HL-60 (cell line): Measurements from ENCODE around the gene ANGPTL8.

Experiments
- DNase-seq, 2 experiments: peaks; one replicate each; pipeline ENCODE4 v3.0.0-alpha.2; 2010 to 2020; ENCODE audit warnings: low read depth in 1 of 2, low spot score in 1 of 2
- H3K27ac ChIP-seq: fragments of 250-450 bp; sonication (Bioruptor Pico); replicated peaks from 2 replicates; pipeline ENCODE4 v1.5.1; 2020; ENCODE audit warnings: mild to moderate bottlenecking, moderate library complexity
- H3K27me3 ChIP-seq: fragments of 250-450 bp; sonication (Bioruptor Pico); 2 replicates; pipeline ENCODE4 v1.5.1; 2021; ENCODE audit warnings: mild to moderate bottlenecking, moderate library complexity; ENCODE audit not compliant: insufficient read depth, poor library complexity, severe bottlenecking
- H3K4me3 ChIP-seq: replicated peaks from 2 replicates; pipeline ENCODE4 v1.5.1; 2011; ENCODE audit warnings: mild to moderate bottlenecking, control low read depth, low read length; ENCODE audit not compliant: insufficient read depth
- GABPA ChIP-seq: IDR thresholded peaks from 2 replicates; pipeline ENCODE4 v1.6.1; 2012; ENCODE audit warnings: low read depth
- POLR2AphosphoS5 ChIP-seq: IDR thresholded peaks from 2 replicates; pipeline ENCODE4 v1.6.1; 2012; ENCODE audit warnings: low read depth
- SPI1 ChIP-seq: IDR thresholded peaks from 2 replicates; pipeline ENCODE4 v1.6.1; 2012; ENCODE audit warnings: low read depth, mild to moderate bottlenecking, borderline replicate concordance
- TF ChIP-seq, protein P1 (sequence below): IDR thresholded peaks from 2 replicates; pipeline ENCODE4 v1.6.1; 2012; ENCODE audit warnings: low read depth; ENCODE audit not compliant: insufficient replicate concordance
- TF ChIP-seq, protein P2 (sequence below): IDR thresholded peaks from one replicate; pipeline ENCODE4 v1.5.1; 2011; ENCODE audit warnings: low read length, control low read depth, inconsistent platforms; ENCODE audit not compliant: insufficient read depth

The ANGPTL8 gene

DNA sequence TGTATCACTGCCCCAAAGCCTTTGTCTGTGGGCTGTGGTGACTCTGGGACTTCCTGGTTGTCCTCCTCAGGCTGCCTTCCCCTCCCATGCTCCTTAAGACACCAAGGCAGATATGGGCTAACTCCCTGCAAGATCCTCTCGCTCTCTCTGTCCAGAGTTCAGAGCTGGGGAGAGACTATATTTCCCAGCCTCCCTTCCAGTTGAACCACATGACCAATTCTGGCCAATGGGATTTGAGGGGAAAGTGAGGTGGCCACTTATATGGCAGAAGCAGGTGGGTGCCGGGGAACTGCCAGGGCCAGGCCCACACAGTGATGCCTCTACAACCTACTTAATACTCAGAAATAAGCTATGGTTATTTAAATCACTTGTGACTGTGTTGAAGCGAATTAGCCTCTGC, 16.2 kb upstream of the ANGPTL8 start:
- Histone ChIP-seq H3K27me3 (no peaks in the 10 kb centered on the region), H3K27ac (no peak overlapping the region), H3K4me3 (no peak overlapping the region)
- no peak for TF ChIP-seq GABPA
- TF ChIP-seq SPI1 = no peak
- TF ChIP-seq, protein P1, sequence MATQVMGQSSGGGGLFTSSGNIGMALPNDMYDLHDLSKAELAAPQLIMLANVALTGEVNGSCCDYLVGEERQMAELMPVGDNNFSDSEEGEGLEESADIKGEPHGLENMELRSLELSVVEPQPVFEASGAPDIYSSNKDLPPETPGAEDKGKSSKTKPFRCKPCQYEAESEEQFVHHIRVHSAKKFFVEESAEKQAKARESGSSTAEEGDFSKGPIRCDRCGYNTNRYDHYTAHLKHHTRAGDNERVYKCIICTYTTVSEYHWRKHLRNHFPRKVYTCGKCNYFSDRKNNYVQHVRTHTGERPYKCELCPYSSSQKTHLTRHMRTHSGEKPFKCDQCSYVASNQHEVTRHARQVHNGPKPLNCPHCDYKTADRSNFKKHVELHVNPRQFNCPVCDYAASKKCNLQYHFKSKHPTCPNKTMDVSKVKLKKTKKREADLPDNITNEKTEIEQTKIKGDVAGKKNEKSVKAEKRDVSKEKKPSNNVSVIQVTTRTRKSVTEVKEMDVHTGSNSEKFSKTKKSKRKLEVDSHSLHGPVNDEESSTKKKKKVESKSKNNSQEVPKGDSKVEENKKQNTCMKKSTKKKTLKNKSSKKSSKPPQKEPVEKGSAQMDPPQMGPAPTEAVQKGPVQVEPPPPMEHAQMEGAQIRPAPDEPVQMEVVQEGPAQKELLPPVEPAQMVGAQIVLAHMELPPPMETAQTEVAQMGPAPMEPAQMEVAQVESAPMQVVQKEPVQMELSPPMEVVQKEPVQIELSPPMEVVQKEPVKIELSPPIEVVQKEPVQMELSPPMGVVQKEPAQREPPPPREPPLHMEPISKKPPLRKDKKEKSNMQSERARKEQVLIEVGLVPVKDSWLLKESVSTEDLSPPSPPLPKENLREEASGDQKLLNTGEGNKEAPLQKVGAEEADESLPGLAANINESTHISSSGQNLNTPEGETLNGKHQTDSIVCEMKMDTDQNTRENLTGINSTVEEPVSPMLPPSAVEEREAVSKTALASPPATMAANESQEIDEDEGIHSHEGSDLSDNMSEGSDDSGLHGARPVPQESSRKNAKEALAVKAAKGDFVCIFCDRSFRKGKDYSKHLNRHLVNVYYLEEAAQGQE = no peak
- TF ChIP-seq, protein P2, sequence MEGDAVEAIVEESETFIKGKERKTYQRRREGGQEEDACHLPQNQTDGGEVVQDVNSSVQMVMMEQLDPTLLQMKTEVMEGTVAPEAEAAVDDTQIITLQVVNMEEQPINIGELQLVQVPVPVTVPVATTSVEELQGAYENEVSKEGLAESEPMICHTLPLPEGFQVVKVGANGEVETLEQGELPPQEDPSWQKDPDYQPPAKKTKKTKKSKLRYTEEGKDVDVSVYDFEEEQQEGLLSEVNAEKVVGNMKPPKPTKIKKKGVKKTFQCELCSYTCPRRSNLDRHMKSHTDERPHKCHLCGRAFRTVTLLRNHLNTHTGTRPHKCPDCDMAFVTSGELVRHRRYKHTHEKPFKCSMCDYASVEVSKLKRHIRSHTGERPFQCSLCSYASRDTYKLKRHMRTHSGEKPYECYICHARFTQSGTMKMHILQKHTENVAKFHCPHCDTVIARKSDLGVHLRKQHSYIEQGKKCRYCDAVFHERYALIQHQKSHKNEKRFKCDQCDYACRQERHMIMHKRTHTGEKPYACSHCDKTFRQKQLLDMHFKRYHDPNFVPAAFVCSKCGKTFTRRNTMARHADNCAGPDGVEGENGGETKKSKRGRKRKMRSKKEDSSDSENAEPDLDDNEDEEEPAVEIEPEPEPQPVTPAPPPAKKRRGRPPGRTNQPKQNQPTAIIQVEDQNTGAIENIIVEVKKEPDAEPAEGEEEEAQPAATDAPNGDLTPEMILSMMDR = no peak
- no peak for TF ChIP-seq POLR2AphosphoS5
- no peak for DNase-seq

DNA sequence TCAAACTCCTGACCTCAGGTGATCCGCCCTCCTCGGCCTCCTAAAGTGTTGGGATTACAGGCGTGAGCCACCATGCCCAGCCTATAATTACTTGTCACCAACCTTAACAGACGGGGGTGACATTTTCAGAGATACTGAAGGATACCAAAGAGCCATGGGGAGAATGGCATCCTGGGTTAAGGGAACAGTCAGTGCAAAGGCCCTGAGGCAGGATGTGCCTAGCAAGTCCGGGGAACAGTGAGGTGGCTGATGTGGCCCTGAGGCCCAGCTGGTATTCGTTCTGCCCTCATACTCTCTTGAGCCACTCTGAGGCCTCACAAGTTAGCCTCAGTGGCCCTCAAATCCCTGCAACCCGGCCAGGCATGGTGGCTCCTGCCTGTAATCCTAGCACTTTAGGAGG, 15.0 kb upstream of the ANGPTL8 start:
- TF ChIP-seq SPI1 (no peak), GABPA (no peak), POLR2AphosphoS5 (no peak)
- TF ChIP-seq, protein P1 = no peak
- TF ChIP-seq, protein P2 = no peak
- H3K4me3 ChIP-seq = no peak overlapping the region
- H3K27me3 ChIP-seq = no peaks in the 10 kb centered on the region
- no peak overlapping the region for H3K27ac ChIP-seq
- DNase-seq = no peak

DNA sequence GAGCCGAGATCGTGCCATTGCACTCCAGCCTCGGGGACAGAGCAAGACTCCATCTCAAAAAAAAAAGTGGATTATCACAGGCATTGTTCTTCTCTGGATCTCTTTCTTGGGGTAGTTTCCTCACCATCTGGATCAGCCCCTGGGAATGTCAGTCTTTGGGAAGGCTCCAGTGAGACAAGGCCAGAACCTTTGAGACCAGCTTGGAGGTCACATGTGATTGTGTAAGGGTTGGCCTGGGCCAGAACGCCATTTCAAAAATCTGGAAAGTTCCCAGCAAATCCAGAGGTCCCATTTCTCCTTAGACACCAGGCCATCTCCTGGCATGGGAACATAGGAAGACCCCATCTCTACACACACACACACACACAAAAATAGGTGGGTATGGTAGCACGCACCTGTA, 14.2 kb upstream of the ANGPTL8 start:
- Histone ChIP-seq H3K4me3 (no peak overlapping the region), H3K27ac (no peak overlapping the region), H3K27me3 (no peaks in the 10 kb centered on the region)
- DNase-seq = no peak
- TF ChIP-seq, protein P1 = no peak
- TF ChIP-seq, protein P2 = no peak
- TF ChIP-seq POLR2AphosphoS5 = no peak
- no peak for TF ChIP-seq SPI1
- TF ChIP-seq GABPA = no peak
